ENCODE data around the gene ALCAM. TPM values are rescaled to one million over a fixed set of nuclear protein-coding genes. Genes with fewer than 3 reads are reported as not detected.

Gene ALCAM
- total RNA-seq, 1 donor from 2014 or later = 15.2 TPM

GRCh38 chr3:105424412-105425152, 57.9 kb downstream of the ALCAM start:
- no peak for DNase-seq (ENCODE audit: extremely low spot score in 2 of 2)
- H3K9me3 ChIP-seq = no peaks in the 10 kb centered on the region
- no peaks in the 10 kb centered on the region for H3K4me1 ChIP-seq
- TF ChIP-seq POLR2AphosphoS5 (IDR thresholded peaks at IDR 0.05; ENCODE audit: insufficient read depth in 1 of 2, low read depth in 1 of 2) = no peak
- no peak for TF ChIP-seq POLR2A (IDR thresholded peaks at IDR 0.05)
- TF ChIP-seq CTCF (IDR thresholded peaks at IDR 0.05) = no peak
- no peak overlapping the region for H3K4me3 ChIP-seq
- no peak overlapping the region for H3K27ac ChIP-seq
- intact Hi-C loops (cut with DNase I) = no loop called here
- H3K36me3 ChIP-seq = no peaks in the 10 kb centered on the region
- no peaks in the 10 kb centered on the region for H3K27me3 ChIP-seq

GRCh38 chr3:105425153-105425502, 58.4 kb downstream of the ALCAM start:
- intact Hi-C loops (cut with DNase I) = no loop called here

GRCh38 chr3:105427332-105427731, 60.6 kb downstream of the ALCAM start:
- H3K27ac ChIP-seq = no peak overlapping the region
- no peaks in the 10 kb centered on the region for H3K4me1 ChIP-seq
- no peaks in the 10 kb centered on the region for H3K36me3 ChIP-seq
- H3K9me3 ChIP-seq = no peaks in the 10 kb centered on the region
- no peaks in the 10 kb centered on the region for H3K27me3 ChIP-seq
- intact Hi-C loops (cut with DNase I) = no loop called here
- no peak for TF ChIP-seq POLR2A (IDR thresholded peaks at IDR 0.05)
- TF ChIP-seq POLR2AphosphoS5 (IDR thresholded peaks at IDR 0.05; ENCODE audit: insufficient read depth in 1 of 2, low read depth in 1 of 2) = no peak
- no peak for TF ChIP-seq CTCF (IDR thresholded peaks at IDR 0.05)
- DNase-seq (ENCODE audit: extremely low spot score in 2 of 2) = no peak
- no peak overlapping the region for H3K4me3 ChIP-seq

More at GRCh38 chr3:105425153-105425502, 58.4 kb downstream of the ALCAM start:
- Histone ChIP-seq H3K36me3 (no peaks in the 10 kb centered on the region), H3K4me3 (no peak overlapping the region), H3K4me1 (no peaks in the 10 kb centered on the region), H3K27me3 (no peaks in the 10 kb centered on the region), H3K9me3 (no peaks in the 10 kb centered on the region), H3K27ac (no peak overlapping the region)
- DNase-seq (ENCODE audit: extremely low spot score in 2 of 2) = no peak
- no peak for TF ChIP-seq POLR2A (IDR thresholded peaks at IDR 0.05)
- TF ChIP-seq POLR2AphosphoS5 (IDR thresholded peaks at IDR 0.05; ENCODE audit: insufficient read depth in 1 of 2, low read depth in 1 of 2) = no peak
- TF ChIP-seq CTCF (IDR thresholded peaks at IDR 0.05) = no peak

- intact Hi-C loops (cut with DNase I) = no loop called here
- no peaks in the 10 kb centered on the region for H3K9me3 ChIP-seq
Measured at GRCh38 chr3:105429034-105429762, 62.5 kb downstream of the ALCAM start.

More at GRCh38 chr3:105429034-105429762, 62.5 kb downstream of the ALCAM start:
- Histone ChIP-seq H3K27ac (no peak overlapping the region), H3K36me3 (no peaks in the 10 kb centered on the region), H3K27me3 (no peaks in the 10 kb centered on the region), H3K4me3 (no peak overlapping the region), H3K4me1 (no peaks in the 10 kb centered on the region)
- DNase-seq (ENCODE audit: extremely low spot score in 2 of 2) = no peak
- no peak for TF ChIP-seq CTCF (IDR thresholded peaks at IDR 0.05)
- TF ChIP-seq POLR2A (IDR thresholded peaks at IDR 0.05) = no peak
